GM12878 (cell line): ENCODE measurements around the gene SHC3. TPM values are rescaled to one million over a fixed set of nuclear protein-coding genes. Genes with fewer than 3 reads are reported as not detected.

ENCODE experiments used
- ATAC-seq: fragments of 200-7000 bp; cut with Tn5 transposase; 3 replicates; pipeline ENCODE4 v1.9.1; 2020; ENCODE audit warnings: mild to moderate bottlenecking, moderate library complexity
- BruUV-seq: library from RNA; stranded (reverse); fragments of 400-500 nt; replicated peaks from 2 replicates; lab custom pipeline; 2021; lab: Mats Ljungman, UMichigan
- CTCF ChIA-PET: fragments of 300-600 bp; sonication (Branson Sonifier 250); formaldehyde crosslinking; extraction: SDS; loops from one replicate; lab custom pipeline; 2021; ENCODE audit warnings: inconsistent platforms; lab: Yijun Ruan, JAX
- POLR2A ChIA-PET: fragments of 350-600 bp; formaldehyde crosslinking; extraction: SDS; loops from one replicate; lab custom pipeline; 2021; ENCODE audit warnings: inconsistent platforms; lab: Charles Lee
- RAD21 ChIA-PET: fragments of 300-600 bp; sonication (Branson Sonifier 250); formaldehyde crosslinking; loops from one replicate; lab custom pipeline; 2023; ENCODE audit warnings: antibody characterized with exemption; ENCODE audit not compliant: unreplicated experiment; lab: Charles Lee
- SMC1A ChIA-PET: fragments of 300-600 bp; sonication (Branson Sonifier 250); formaldehyde crosslinking; loops from one replicate; lab custom pipeline; 2023; ENCODE audit not compliant: unreplicated experiment, uncharacterized antibody; lab: Charles Lee
- DNase-seq: peaks from one replicate; pipeline ENCODE4 v3.0.0-alpha.2; 2011; ENCODE audit warnings: low read depth, low spot score
- FAIRE-seq: peaks from 3 replicates; lab custom pipeline; 2011; peaks lifted over from hg19 to GRCh38; lab: Jason Lieb, UNC
- H2AFZ ChIP-seq: 2 replicates; pipeline ENCODE4 v1.6.0; 2011; ENCODE audit warnings: low read depth, low read length, control low read depth; ENCODE audit not compliant: control insufficient read depth
- H3K27ac ChIP-seq: 2 replicates; pipeline ENCODE4 v1.5.1; 2011; ENCODE audit warnings: control low read depth; ENCODE audit not compliant: control insufficient read depth, insufficient read depth
- H3K27me3 ChIP-seq, 2 experiments: replicated peaks in 1 of 2; 2 replicates each; pipeline versions ENCODE4 v1.6.0 to v1.6.1; 2011; ENCODE audit warnings: low read length in 1 of 2; ENCODE audit not compliant: control insufficient read depth in 2 of 2, insufficient read depth in 2 of 2
- H3K36me3 ChIP-seq, 2 experiments: 2 replicates each; pipeline ENCODE4 v1.5.1; 2011; ENCODE audit warnings: low read length in 1 of 2; ENCODE audit not compliant: control insufficient read depth in 2 of 2, insufficient read depth in 2 of 2
- H3K4me1 ChIP-seq: 2 replicates; pipeline ENCODE4 v1.6.1; 2011; ENCODE audit warnings: mild to moderate bottlenecking, low read length, moderate library complexity, mixed read lengths; ENCODE audit not compliant: control insufficient read depth, insufficient read depth
- H3K4me2 ChIP-seq: 2 replicates; pipeline ENCODE4 v1.6.0; 2011; ENCODE audit warnings: control low read depth; ENCODE audit not compliant: control insufficient read depth, insufficient read depth
- H3K4me3 ChIP-seq: fragments of 200-600 bp; sonication (generic); 2 replicates; pipeline ENCODE4 v1.5.1; 2016
- H3K79me2 ChIP-seq: 2 replicates; pipeline ENCODE4 v1.6.0; 2011; ENCODE audit warnings: low read length; ENCODE audit not compliant: control insufficient read depth, insufficient read depth
- H3K9ac ChIP-seq: 2 replicates; pipeline ENCODE4 v1.8.0; 2011; ENCODE audit warnings: low read length, control low read depth, mixed read lengths; ENCODE audit not compliant: control insufficient read depth, insufficient read depth
- H3K9me3 ChIP-seq: replicated peaks from 3 replicates; pipeline ENCODE4 v1.5.1; 2011; ENCODE audit warnings: mild to moderate bottlenecking, low read length; ENCODE audit not compliant: control insufficient read depth, insufficient read depth
- H4K20me1 ChIP-seq: 2 replicates; pipeline ENCODE4 v1.6.0; 2011; ENCODE audit not compliant: control insufficient read depth, insufficient read depth
- BRCA1 ChIP-seq: IDR thresholded peaks from 2 replicates; pipeline ENCODE4 v1.6.1; 2011; ENCODE audit warnings: low read depth, low read length, improper control_type of control experiment
- CHD1 ChIP-seq: IDR thresholded peaks from 2 replicates; pipeline ENCODE4 v1.6.1; 2012; ENCODE audit warnings: low read depth, low read length, improper control_type of control experiment
- CHD4 ChIP-seq: fragments of 200-600 bp; sonication (generic); IDR thresholded peaks from 2 replicates; pipeline ENCODE4 v1.6.1; 2016; ENCODE audit warnings: mild to moderate bottlenecking
- FOS ChIP-seq: IDR thresholded peaks from 3 replicates; pipeline ENCODE4 v1.6.1; 2011; ENCODE audit warnings: borderline replicate concordance; ENCODE audit not compliant: insufficient read length; ENCODE audit errors: extremely low read depth
- GATAD2B ChIP-seq: fragments of 450-650 bp; conservative IDR thresholded peaks from 2 replicates; pipeline ENCODE4 v1.6.1; 2017; ENCODE audit warnings: low read depth, mild to moderate bottlenecking, moderate library complexity
- IRF4 ChIP-seq: IDR thresholded peaks from 2 replicates; pipeline ENCODE4 v1.6.1; 2011; ENCODE audit warnings: low read depth, low read length
- MYC ChIP-seq: IDR thresholded peaks from 2 replicates; pipeline ENCODE4 v1.6.1; 2011; ENCODE audit warnings: mild to moderate bottlenecking, low read length, moderate library complexity, inconsistent platforms; ENCODE audit not compliant: insufficient read depth, insufficient replicate concordance, insufficient read length, severe bottlenecking
- NR2C2 ChIP-seq: IDR thresholded peaks from 2 replicates; pipeline ENCODE4 v1.6.1; 2011; ENCODE audit warnings: borderline replicate concordance, low read depth; ENCODE audit not compliant: control insufficient read depth, insufficient read length
- SPI1 ChIP-seq: IDR thresholded peaks from 2 replicates; pipeline ENCODE4 v1.6.1; 2011; ENCODE audit warnings: low read depth, mild to moderate bottlenecking, low read length, moderate library complexity, borderline replicate concordance; ENCODE audit not compliant: insufficient read depth
- SUPT20H ChIP-seq: IDR thresholded peaks from 2 replicates; pipeline ENCODE4 v1.6.1; 2011; ENCODE audit warnings: low read depth, mild to moderate bottlenecking, low read length, moderate library complexity, borderline replicate concordance; ENCODE audit not compliant: control insufficient read depth
- WGBS: methylation state at CpG from one replicate; pipeline ENCODE4 v1.1.6; 2016; ENCODE audit warnings: low lambda C conversion rate; ENCODE audit not compliant: insufficient replicate concordance, insufficient coverage; ENCODE audit errors: missing lambda C conversion rate; 5-methylcytosine and 5-hydroxymethylcytosine counted together
- in situ Hi-C: fragments of 300-500 bp; cut with MboI; formaldehyde crosslinking; loops from 9 replicates; pipeline ENCODE4 v1.14.3; 2018; ENCODE audit warnings: mixed read lengths
- intact Hi-C: fragments of 100-400 bp; cut with micrococcal nuclease; formaldehyde crosslinking; loops from one replicate; pipeline ENCODE4 v1.14.2; 2022; ENCODE audit not compliant: unreplicated experiment
- polyA plus RNA-seq, 11 experiments: library from polyadenylated mRNA; depleted of rRNA in 4 of 11; unstranded in 6 of 11; stranded (reverse) in 5 of 11; fragments of >200 nt; fragmentation: Nextera tagmentation in 4 of 11; fragmentation: Illumina TruSeq in 1 of 11; extraction: Ambion mirVana in 4 of 11; extraction: Trizol in 1 of 11; gene quantifications; 1 replicate in 1 of 11; 2 replicates in 10 of 11; pipeline versions ENCODE4 v1.2.1 to v1.2.3, GENCODE V29; 2011 to 2016; ENCODE audit warnings: inconsistent platforms in 2 of 11, missing spikeins in 2 of 11, low read depth in 1 of 11
- total RNA-seq, 4 experiments: library from RNA; depleted of rRNA in 3 of 4; stranded (reverse); fragments of >200 nt in 3 of 4; fragmentation: Illumina TruSeq in 1 of 4; extraction: Trizol in 1 of 4; gene quantifications; 2 replicates each; pipeline versions ENCODE4 v1.2.1 to v1.2.3, GENCODE V29; 2013 to 2021
- TF ChIP-seq, protein P1 (sequence below): fragments of 450-650 bp; formaldehyde crosslinking; IDR thresholded peaks from 2 replicates; pipeline ENCODE4 v1.5.0; 2022; ENCODE audit warnings: mild to moderate bottlenecking, missing genetic modification characterization
- TF ChIP-seq, protein P2 (sequence below): fragments of 450-650 bp; IDR thresholded peaks from 2 replicates; pipeline ENCODE4 v1.6.1; 2014; ENCODE audit warnings: mild to moderate bottlenecking

Gene SHC3
- total and polyA plus RNA-seq, 10 of the 15 experiments (the other 5 are each of a cell fraction or from before 2014, with no cell fraction given): 0.01 to 0.06 TPM; not detected in 8

GRCh38 chr9:89051421-89052025 is 127.1 kb downstream of the SHC3 start:
- no peaks in the 10 kb centered on the region for H3K79me2 ChIP-seq
- no TSS peak for BruUV-seq
- RAD21 ChIA-PET: no interaction called here
- H3K27ac ChIP-seq: no peak overlapping the region
- no peaks in the 10 kb centered on the region for H4K20me1 ChIP-seq
- 55% methylated on average over 12 of the region's 12 CpGs for WGBS
- SMC1A ChIA-PET: no interaction called here
- H2AFZ ChIP-seq: no peak overlapping the region
- H3K9ac ChIP-seq: no peak overlapping the region
- H3K4me2 ChIP-seq: no peak overlapping the region
- TF ChIP-seq BRCA1: no peak
- TF ChIP-seq, protein P1, sequence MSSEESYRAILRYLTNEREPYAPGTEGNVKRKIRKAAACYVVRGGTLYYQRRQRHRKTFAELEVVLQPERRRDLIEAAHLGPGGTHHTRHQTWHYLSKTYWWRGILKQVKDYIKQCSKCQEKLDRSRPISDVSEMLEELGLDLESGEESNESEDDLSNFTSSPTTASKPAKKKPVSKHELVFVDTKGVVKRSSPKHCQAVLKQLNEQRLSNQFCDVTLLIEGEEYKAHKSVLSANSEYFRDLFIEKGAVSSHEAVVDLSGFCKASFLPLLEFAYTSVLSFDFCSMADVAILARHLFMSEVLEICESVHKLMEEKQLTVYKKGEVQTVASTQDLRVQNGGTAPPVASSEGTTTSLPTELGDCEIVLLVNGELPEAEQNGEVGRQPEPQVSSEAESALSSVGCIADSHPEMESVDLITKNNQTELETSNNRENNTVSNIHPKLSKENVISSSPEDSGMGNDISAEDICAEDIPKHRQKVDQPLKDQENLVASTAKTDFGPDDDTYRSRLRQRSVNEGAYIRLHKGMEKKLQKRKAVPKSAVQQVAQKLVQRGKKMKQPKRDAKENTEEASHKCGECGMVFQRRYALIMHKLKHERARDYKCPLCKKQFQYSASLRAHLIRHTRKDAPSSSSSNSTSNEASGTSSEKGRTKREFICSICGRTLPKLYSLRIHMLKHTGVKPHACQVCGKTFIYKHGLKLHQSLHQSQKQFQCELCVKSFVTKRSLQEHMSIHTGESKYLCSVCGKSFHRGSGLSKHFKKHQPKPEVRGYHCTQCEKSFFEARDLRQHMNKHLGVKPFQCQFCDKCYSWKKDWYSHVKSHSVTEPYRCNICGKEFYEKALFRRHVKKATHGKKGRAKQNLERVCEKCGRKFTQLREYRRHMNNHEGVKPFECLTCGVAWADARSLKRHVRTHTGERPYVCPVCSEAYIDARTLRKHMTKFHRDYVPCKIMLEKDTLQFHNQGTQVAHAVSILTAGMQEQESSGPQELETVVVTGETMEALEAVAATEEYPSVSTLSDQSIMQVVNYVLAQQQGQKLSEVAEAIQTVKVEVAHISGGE (CRISPR knock-in tag): no peak
- TF ChIP-seq, protein P2, sequence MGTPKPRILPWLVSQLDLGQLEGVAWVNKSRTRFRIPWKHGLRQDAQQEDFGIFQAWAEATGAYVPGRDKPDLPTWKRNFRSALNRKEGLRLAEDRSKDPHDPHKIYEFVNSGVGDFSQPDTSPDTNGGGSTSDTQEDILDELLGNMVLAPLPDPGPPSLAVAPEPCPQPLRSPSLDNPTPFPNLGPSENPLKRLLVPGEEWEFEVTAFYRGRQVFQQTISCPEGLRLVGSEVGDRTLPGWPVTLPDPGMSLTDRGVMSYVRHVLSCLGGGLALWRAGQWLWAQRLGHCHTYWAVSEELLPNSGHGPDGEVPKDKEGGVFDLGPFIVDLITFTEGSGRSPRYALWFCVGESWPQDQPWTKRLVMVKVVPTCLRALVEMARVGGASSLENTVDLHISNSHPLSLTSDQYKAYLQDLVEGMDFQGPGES: no peak
- TF ChIP-seq CHD1: no peak
- TF ChIP-seq IRF4: no peak
- TF ChIP-seq MYC: no peak
- no peak for TF ChIP-seq SUPT20H
- TF ChIP-seq CHD4: no peak
- no peak for TF ChIP-seq GATAD2B
- no peak for TF ChIP-seq SPI1
- no peak for TF ChIP-seq FOS
- TF ChIP-seq NR2C2: no peak
- no peaks in the 10 kb centered on the region for H3K27me3 ChIP-seq
- no peak overlapping the region for H3K4me3 ChIP-seq
- POLR2A ChIA-PET: no interaction called here
- CTCF ChIA-PET: no interaction called here
- H3K9me3 ChIP-seq: no peaks in the 10 kb centered on the region
- intact Hi-C loops (no loop called here), in situ Hi-C loops (no loop called here)
- DNase-seq (no peak), FAIRE-seq (no peak), ATAC-seq (no peak)
- no peaks in the 10 kb centered on the region for H3K4me1 ChIP-seq
- H3K36me3 ChIP-seq: no peaks in the 10 kb centered on the region
